ENCODE measurements around the gene GAPT.

The GAPT gene

DNA sequence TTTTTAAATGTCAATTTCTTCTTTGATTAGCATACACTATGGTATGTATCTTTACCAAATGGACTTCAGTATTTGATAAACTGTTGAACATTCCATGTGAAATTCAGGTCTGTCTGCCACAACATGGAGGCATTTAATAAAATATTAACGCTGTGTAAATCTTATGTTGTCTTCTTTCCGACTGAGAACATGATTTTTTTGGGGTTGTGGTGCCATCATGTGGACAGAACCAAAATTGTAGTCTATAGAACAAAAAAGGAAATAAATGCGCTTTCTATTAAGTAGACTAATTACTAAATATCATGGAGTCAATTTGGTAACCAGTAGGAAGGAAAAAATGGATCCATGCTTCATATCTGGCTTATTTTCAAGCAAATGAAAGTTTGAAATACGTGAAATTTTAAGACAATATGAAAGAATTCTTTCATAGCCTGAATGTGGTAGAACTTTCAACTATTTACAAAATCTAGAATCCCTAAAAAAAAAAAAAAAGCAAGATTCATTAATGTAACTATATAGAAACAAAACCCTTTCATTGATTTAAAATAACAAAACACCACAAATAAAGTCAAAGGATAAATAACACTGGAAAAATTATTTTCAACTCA, 28.5 kb upstream of the GAPT start:
- Histone ChIP-seq H3K27me3 (ENCODE audit: insufficient read depth, low read length) (no peaks in the 10 kb centered on the region), H2AFZ (ENCODE audit: low read length) (no peak overlapping the region), H3K79me2 (ENCODE audit: insufficient read depth, low read length) (no peaks in the 10 kb centered on the region), H3K4me1 (ENCODE audit: insufficient read depth, low read length, severe bottlenecking) (peaks cover 35% of the 10 kb centered on the region), H3K9me2 (ENCODE audit: low read depth, low read length) (no peaks in the 10 kb centered on the region), H3K9me3 (ENCODE audit: low read length) (no peaks in the 10 kb centered on the region), H3K36me3 (ENCODE audit: insufficient read depth, low read length) (no peaks in the 10 kb centered on the region), H3F3A (ENCODE audit: insufficient read depth, low read length) (no peaks in the 10 kb centered on the region), H3K4me2 (ENCODE audit: low read length) (no peak overlapping the region; the same call in 1 of the 2 replicates), H3K9ac (ENCODE audit: low read length) (no peak overlapping the region), H3K27ac (ENCODE audit: low read depth, low read length, poor library complexity, severe bottlenecking) (peak overlapping the region; percentile 60), H4K20me1 (ENCODE audit: insufficient read depth, low read length) (no peaks in the 10 kb centered on the region), H3K4me3 (ENCODE audit: low read depth, low read length, poor library complexity, severe bottlenecking) (no peak overlapping the region)
- TF ChIP-seq, protein P1, sequence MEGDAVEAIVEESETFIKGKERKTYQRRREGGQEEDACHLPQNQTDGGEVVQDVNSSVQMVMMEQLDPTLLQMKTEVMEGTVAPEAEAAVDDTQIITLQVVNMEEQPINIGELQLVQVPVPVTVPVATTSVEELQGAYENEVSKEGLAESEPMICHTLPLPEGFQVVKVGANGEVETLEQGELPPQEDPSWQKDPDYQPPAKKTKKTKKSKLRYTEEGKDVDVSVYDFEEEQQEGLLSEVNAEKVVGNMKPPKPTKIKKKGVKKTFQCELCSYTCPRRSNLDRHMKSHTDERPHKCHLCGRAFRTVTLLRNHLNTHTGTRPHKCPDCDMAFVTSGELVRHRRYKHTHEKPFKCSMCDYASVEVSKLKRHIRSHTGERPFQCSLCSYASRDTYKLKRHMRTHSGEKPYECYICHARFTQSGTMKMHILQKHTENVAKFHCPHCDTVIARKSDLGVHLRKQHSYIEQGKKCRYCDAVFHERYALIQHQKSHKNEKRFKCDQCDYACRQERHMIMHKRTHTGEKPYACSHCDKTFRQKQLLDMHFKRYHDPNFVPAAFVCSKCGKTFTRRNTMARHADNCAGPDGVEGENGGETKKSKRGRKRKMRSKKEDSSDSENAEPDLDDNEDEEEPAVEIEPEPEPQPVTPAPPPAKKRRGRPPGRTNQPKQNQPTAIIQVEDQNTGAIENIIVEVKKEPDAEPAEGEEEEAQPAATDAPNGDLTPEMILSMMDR (IDR thresholded peaks at IDR 0.05; ENCODE audit: low read length): peak; percentile 63
- TF ChIP-seq EZH2 (IDR thresholded peaks at IDR 0.05; ENCODE audit: borderline replicate concordance, low read length): no peak

DNA sequence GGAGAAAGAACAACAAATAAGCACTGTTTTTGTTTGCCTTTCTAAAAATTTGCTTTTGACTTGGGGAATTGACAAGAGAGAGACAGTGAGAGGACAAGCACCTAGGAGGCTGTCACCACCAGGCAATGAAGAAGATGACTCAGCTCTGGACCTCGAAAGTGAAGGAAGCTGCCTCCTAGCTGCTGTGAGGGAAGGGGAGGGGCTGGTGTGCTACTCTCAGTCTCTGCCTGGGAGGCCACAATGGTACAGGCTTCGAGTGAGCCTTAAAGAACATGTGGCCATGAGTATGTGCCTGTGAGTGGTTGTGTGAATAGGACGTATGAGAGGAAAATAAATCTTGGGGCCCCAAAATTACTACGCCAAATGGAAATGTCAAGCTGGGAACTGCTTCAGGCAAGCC, 24.3 kb upstream of the GAPT start:
- Histone ChIP-seq H3F3A (ENCODE audit: insufficient read depth, low read length) (no peaks in the 10 kb centered on the region), H3K79me2 (ENCODE audit: insufficient read depth, low read length) (no peaks in the 10 kb centered on the region), H3K9me2 (ENCODE audit: low read depth, low read length) (no peaks in the 10 kb centered on the region), H3K4me2 (ENCODE audit: low read length) (no peak overlapping the region), H3K4me1 (ENCODE audit: insufficient read depth, low read length, severe bottlenecking) (peaks cover 7% of the 10 kb centered on the region), H4K20me1 (ENCODE audit: insufficient read depth, low read length) (no peaks in the 10 kb centered on the region), H3K9ac (ENCODE audit: low read length) (no peak overlapping the region), H3K27me3 (ENCODE audit: insufficient read depth, low read length) (no peaks in the 10 kb centered on the region), H3K9me3 (ENCODE audit: low read length) (no peaks in the 10 kb centered on the region), H3K4me3 (ENCODE audit: low read depth, low read length, poor library complexity, severe bottlenecking) (no peak overlapping the region), H3K36me3 (ENCODE audit: insufficient read depth, low read length) (no peaks in the 10 kb centered on the region), H2AFZ (ENCODE audit: low read length) (no peak overlapping the region), H3K27ac (ENCODE audit: low read depth, low read length, poor library complexity, severe bottlenecking) (no peak overlapping the region)
- TF ChIP-seq, protein P1 (IDR thresholded peaks at IDR 0.05; ENCODE audit: low read length): no peak
- TF ChIP-seq EZH2 (IDR thresholded peaks at IDR 0.05; ENCODE audit: borderline replicate concordance, low read length): no peak

GRCh38 chr5:58469896-58470295, 21.3 kb upstream of the GAPT start:
- Histone ChIP-seq H3K79me2 (ENCODE audit: insufficient read depth, low read length) (no peaks in the 10 kb centered on the region), H3K4me2 (ENCODE audit: low read length) (no peak overlapping the region), H2AFZ (ENCODE audit: low read length) (no peak overlapping the region), H3K9me3 (ENCODE audit: low read length) (no peaks in the 10 kb centered on the region), H3K4me1 (ENCODE audit: insufficient read depth, low read length, severe bottlenecking) (no peaks in the 10 kb centered on the region), H3K36me3 (ENCODE audit: insufficient read depth, low read length) (no peaks in the 10 kb centered on the region), H3F3A (ENCODE audit: insufficient read depth, low read length) (no peaks in the 10 kb centered on the region), H4K20me1 (ENCODE audit: insufficient read depth, low read length) (no peaks in the 10 kb centered on the region), H3K9ac (ENCODE audit: low read length) (no peak overlapping the region), H3K9me2 (ENCODE audit: low read depth, low read length) (no peaks in the 10 kb centered on the region), H3K4me3 (ENCODE audit: low read depth, low read length, poor library complexity, severe bottlenecking) (no peak overlapping the region), H3K27me3 (ENCODE audit: insufficient read depth, low read length) (no peaks in the 10 kb centered on the region), H3K27ac (ENCODE audit: low read depth, low read length, poor library complexity, severe bottlenecking) (no peak overlapping the region)
- TF ChIP-seq, protein P1 (IDR thresholded peaks at IDR 0.05; ENCODE audit: low read length): no peak
